ENCODE measurements around the gene HES7.
A peak's percentile ranks its signal among the peaks of the same experiment; 100 is the strongest.

Gene HES7

GRCh38 chr17:8122422-8122923, 1.4 kb downstream of the HES7 start:
- Histone ChIP-seq H4K20me1 (ENCODE audit: insufficient read depth, low read length) (no peaks in the 10 kb centered on the region), H3K27ac (ENCODE audit: low read length) (no peak overlapping the region), H3K4me2 (ENCODE audit: low read length) (peak overlapping the region; percentile 99), H3K4me3 (ENCODE audit: low read length) (peak overlapping the region; percentile 100), H3K27me3 (ENCODE audit: low read depth, low read length) (no peaks in the 10 kb centered on the region), H3K4me1 (ENCODE audit: low read length) (peaks cover 19% of the 10 kb centered on the region), H3K36me3 (replicated peaks; ENCODE audit: low read depth, low read length) (no peaks in the 10 kb centered on the region), H3K9me3 (ENCODE audit: insufficient read depth, low read length) (no peaks in the 10 kb centered on the region), H2AFZ (ENCODE audit: low read depth, low read length) (no peak overlapping the region), H3K9ac (ENCODE audit: low read length) (peak overlapping the region; percentile 80), H3K79me2 (ENCODE audit: low read length) (no peaks in the 10 kb centered on the region)
- TF ChIP-seq CTCF (IDR thresholded peaks at IDR 0.05; ENCODE audit: low read depth, low read length) (no peak), EZH2phosphoT487 (IDR thresholded peaks at IDR 0.05; ENCODE audit: low read depth) (no peak)

DNA sequence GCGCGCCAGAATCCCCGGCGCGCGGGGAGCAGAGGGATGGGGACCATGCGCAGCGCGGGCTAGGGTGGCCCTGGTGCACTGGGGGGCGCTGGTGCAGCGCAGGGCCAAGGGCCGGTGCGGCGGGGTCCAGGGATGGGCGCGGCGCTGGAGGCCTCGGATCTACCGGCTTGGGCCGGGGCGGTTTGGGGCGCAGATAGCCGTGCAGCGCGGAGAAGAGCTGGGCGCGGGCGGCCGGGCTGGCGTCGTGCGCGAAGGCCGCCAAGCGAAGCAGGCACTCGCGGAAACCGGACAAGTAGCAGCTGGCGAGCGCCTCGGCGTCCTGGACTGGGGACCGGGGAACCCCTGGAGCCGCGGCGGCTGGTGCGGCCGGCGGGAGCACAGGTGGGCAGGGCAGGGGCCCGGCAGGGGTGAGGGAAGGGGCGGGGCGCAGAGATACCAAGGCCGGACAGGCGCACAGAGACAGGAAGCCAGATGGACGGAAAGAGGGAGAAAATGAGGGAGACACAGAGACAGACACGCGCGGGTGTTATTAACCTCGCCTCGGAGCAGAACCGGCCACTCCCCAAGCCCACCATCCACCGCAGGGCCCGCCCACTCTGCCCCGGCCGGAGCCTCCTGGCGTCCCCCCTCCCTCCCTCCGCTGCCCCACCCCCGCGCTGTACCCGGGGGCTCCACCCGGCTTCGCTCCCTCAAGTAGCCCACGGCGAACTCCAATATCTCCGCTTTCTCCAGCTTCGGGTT, 2.1 kb downstream of the HES7 start:
- Histone ChIP-seq H3K27me3 (ENCODE audit: low read depth, low read length) (no peaks in the 10 kb centered on the region), H3K79me2 (ENCODE audit: low read length) (no peaks in the 10 kb centered on the region), H4K20me1 (ENCODE audit: insufficient read depth, low read length) (no peaks in the 10 kb centered on the region), H3K4me1 (ENCODE audit: low read length) (peaks cover 17% of the 10 kb centered on the region), H3K9ac (ENCODE audit: low read length) (peak overlapping the region; percentile 80), H3K9me3 (ENCODE audit: insufficient read depth, low read length) (no peaks in the 10 kb centered on the region), H3K36me3 (replicated peaks; ENCODE audit: low read depth, low read length) (no peaks in the 10 kb centered on the region), H2AFZ (ENCODE audit: low read depth, low read length) (peak overlapping the region; percentile 73; the same call in 1 of the 2 replicates), H3K4me2 (ENCODE audit: low read length) (peak overlapping the region; percentile 99), H3K27ac (ENCODE audit: low read length) (no peak overlapping the region), H3K4me3 (ENCODE audit: low read length) (peak overlapping the region; percentile 100)
- TF ChIP-seq CTCF (IDR thresholded peaks at IDR 0.05; ENCODE audit: low read depth, low read length) = peak; percentile 69
- no peak for TF ChIP-seq EZH2phosphoT487 (IDR thresholded peaks at IDR 0.05; ENCODE audit: low read depth)

DNA sequence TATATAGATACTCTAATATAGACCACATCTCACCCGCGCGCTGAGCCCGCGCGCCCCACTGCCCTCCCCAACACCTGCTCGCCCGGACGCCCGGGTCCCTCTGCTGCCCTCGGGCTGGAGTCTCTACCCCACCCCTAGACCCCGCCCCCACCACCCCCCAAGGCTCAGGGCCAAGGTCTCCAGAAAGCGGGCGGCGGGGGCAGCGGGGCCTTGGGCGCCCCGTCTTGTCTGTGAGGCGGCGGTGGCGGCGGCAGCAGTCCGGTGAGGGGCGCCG, 2.6 kb downstream of the HES7 start:
- Histone ChIP-seq H3K27me3 (ENCODE audit: low read depth, low read length) (0 out of 2 replicates have a peak, but pooled peaks cover under 1% of the 10 kb centered on the region), H3K79me2 (ENCODE audit: low read length) (no peaks in the 10 kb centered on the region), H4K20me1 (ENCODE audit: insufficient read depth, low read length) (no peaks in the 10 kb centered on the region), H3K4me1 (ENCODE audit: low read length) (peaks cover 16% of the 10 kb centered on the region), H3K4me2 (ENCODE audit: low read length) (peak overlapping the region; percentile 99), H3K4me3 (ENCODE audit: low read length) (peak overlapping the region; percentile 100), H3K27ac (ENCODE audit: low read length) (peak overlapping the region; percentile 79; the same call in 1 of the 2 replicates), H3K9me3 (ENCODE audit: insufficient read depth, low read length) (no peaks in the 10 kb centered on the region), H3K36me3 (replicated peaks; ENCODE audit: low read depth, low read length) (no peaks in the 10 kb centered on the region), H2AFZ (ENCODE audit: low read depth, low read length) (no peak overlapping the region), H3K9ac (ENCODE audit: low read length) (peak overlapping the region; percentile 80)
- no peak for TF ChIP-seq CTCF (IDR thresholded peaks at IDR 0.05; ENCODE audit: low read depth, low read length)
- TF ChIP-seq EZH2phosphoT487 (IDR thresholded peaks at IDR 0.05; ENCODE audit: low read depth) = no peak

DNA sequence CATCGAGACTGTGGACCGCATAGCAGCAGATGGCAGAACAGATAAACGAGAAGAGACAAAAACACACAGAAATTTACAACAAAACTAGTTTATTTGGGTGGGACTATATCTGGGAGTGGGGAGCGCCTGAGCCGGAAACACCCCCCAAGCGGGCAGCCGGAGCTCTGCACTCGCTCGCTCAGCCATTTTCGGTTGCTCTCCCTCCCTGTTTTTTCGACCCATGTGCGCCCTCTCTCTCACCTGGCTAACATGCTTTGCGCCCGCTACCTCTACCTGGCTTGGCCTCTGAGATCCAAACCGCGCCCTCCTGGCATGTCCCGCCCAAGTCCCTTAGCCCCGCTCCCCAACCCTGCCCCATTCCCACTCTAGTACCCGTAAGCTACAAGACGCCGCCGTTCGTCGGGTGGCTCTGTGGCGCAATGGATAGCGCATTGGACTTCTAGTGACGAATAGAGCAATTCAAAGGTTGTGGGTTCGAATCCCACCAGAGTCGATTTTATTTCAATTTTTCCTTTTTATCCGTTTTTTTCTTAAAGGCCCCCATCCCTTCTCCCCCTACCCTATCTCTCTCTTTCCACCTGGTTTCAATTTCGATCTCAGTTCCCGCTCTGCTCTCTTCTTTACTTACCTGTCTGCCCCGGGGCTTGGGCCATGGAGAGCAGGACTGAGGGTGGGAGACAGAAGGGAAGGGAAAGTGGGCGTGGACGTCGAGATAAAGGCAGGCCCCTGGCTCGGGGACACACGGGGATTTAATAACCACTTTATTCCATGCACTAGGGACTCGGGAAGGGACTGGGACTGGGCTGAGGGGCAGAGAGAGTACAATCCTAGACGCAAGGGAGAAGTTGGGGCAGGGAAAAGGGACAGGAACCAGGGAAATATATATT, 3.1 kb downstream of the HES7 start:
- Histone ChIP-seq H3K4me3 (ENCODE audit: low read length) (peak overlapping the region; percentile 100), H3K9me3 (ENCODE audit: insufficient read depth, low read length) (no peaks in the 10 kb centered on the region), H2AFZ (ENCODE audit: low read depth, low read length) (peak overlapping the region; percentile 24; the same call in 1 of the 2 replicates), H4K20me1 (ENCODE audit: insufficient read depth, low read length) (no peaks in the 10 kb centered on the region), H3K79me2 (ENCODE audit: low read length) (no peaks in the 10 kb centered on the region), H3K4me2 (ENCODE audit: low read length) (peak overlapping the region; percentile 99), H3K9ac (ENCODE audit: low read length) (peak overlapping the region; percentile 78), H3K27me3 (ENCODE audit: low read depth, low read length) (peaks cover 5% of the 10 kb centered on the region; the same call in 1 of the 2 replicates), H3K27ac (ENCODE audit: low read length) (peak overlapping the region; percentile 79), H3K4me1 (ENCODE audit: low read length) (peaks cover 16% of the 10 kb centered on the region), H3K36me3 (replicated peaks; ENCODE audit: low read depth, low read length) (no peaks in the 10 kb centered on the region)
- TF ChIP-seq EZH2phosphoT487 (IDR thresholded peaks at IDR 0.05; ENCODE audit: low read depth) (no peak), CTCF (IDR thresholded peaks at IDR 0.05; ENCODE audit: low read depth, low read length) (no peak; the same call in 1 of the 2 replicates)
